ENCODE results near the gene ATP1A2. TPM values are rescaled to one million over a fixed set of nuclear protein-coding genes. Genes with fewer than 3 reads are reported as not detected.
A peak's percentile ranks its signal among the peaks of the same experiment; 100 is the strongest.

The ATP1A2 gene
- total and polyA plus RNA-seq, 10 of the 15 experiments (the other 5 are each of a cell fraction or from before 2014, with no cell fraction given), result 0.15 TPM; not detected in 9

DNA sequence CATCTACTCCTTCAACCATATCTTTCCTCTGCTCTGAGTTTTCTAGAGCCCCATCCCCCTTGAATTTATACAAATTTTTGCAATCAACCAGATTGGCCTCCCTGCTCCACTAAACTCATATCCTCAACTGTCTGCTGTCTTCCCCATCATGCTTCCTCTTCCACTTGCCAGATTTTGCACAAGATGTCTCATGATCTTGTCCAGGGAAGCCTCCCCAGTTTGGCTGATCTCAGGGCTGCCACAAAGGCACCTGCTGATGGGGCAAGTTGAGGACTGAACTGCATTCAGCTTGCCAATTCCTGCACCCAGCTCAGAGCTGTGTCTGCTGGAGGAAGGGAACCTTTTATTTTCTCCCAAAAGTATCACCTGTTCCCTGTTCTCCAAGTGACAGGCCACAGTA, 38.1 kb upstream of the ATP1A2 start:
- CTCF ChIA-PET, result interaction anchor here (0.6 to 49.8 kb wide), 18 partner anchors 7 to 319 kb away, joined by 3 to 1035 read pairs (median 6); partner anchors contain the start of genes IGSF8, KCNJ10, KCNJ9 and PIGM
- Histone ChIP-seq H3K27me3 (replicated peaks in 1 of 2; ENCODE audit: control insufficient read depth in 2 of 2, insufficient read depth in 2 of 2, low read length in 1 of 2) (peaks cover 0 to 2% of the 10 kb centered on the region in 2 experiments; a peak in 2 of 4 replicates), H3K9ac (ENCODE audit: control insufficient read depth, insufficient read depth, low read length) (no peak overlapping the region), H4K20me1 (ENCODE audit: control insufficient read depth, insufficient read depth) (no peaks in the 10 kb centered on the region), H3K4me1 (ENCODE audit: control insufficient read depth, insufficient read depth, low read length) (no peaks in the 10 kb centered on the region; the same call in 1 of the 2 replicates), H2AFZ (ENCODE audit: control insufficient read depth, low read depth, low read length) (no peak overlapping the region), H3K9me3 (replicated peaks; ENCODE audit: control insufficient read depth, insufficient read depth, low read length) (no peaks in the 10 kb centered on the region), H3K79me2 (ENCODE audit: control insufficient read depth, insufficient read depth, low read length) (no peaks in the 10 kb centered on the region), H3K36me3 (ENCODE audit: control insufficient read depth in 2 of 2, insufficient read depth in 2 of 2, low read length in 1 of 2) (no peaks in the 10 kb centered on the region), H3K27ac (ENCODE audit: control insufficient read depth, insufficient read depth) (no peak overlapping the region), H3K4me3 (no peak overlapping the region), H3K4me2 (ENCODE audit: control insufficient read depth, insufficient read depth) (no peak overlapping the region)
- SMC1A ChIA-PET (ENCODE audit: uncharacterized antibody, unreplicated experiment), result interaction anchor here (1.0 to 8.9 kb wide), 9 partner anchors 8 to 139 kb away, joined by 3 to 89 read pairs (median 5); no protein-coding TSS in a partner anchor
- DNase-seq (ENCODE audit: low read depth, low spot score) (no peak), ATAC-seq (no peak), FAIRE-seq (no peak)
- POLR2A ChIA-PET, result interaction anchor here (0.6 to 1.2 kb wide), 2 partner anchors 31 to 43 kb away, joined by 3 to 7 read pairs; no protein-coding TSS in a partner anchor
- TF ChIP-seq SMAD1 (IDR thresholded peaks at IDR 0.05; ENCODE audit: low read depth, partially characterized antibody), result no peak
- TF ChIP-seq EED (IDR thresholded peaks at IDR 0.05; ENCODE audit: low read depth), result no peak
- TF ChIP-seq ZNF207 (IDR thresholded peaks at IDR 0.05; ENCODE audit: borderline replicate concordance), result no peak
- TF ChIP-seq NR2C1 (IDR thresholded peaks at IDR 0.05), result no peak
- RAD21 ChIA-PET (ENCODE audit: unreplicated experiment), result interaction anchor here (0.6 to 4.9 kb wide), 8 partner anchors 10 to 299 kb away, joined by 3 to 50 read pairs (median 4); partner anchors contain the start of gene PIGM
- in situ Hi-C loops (cut with MboI), result no loop called here
- intact Hi-C loops (cut with micrococcal nuclease; ENCODE audit: unreplicated experiment), result no loop called here
- no TSS peak for BruUV-seq (replicated peaks)

DNA sequence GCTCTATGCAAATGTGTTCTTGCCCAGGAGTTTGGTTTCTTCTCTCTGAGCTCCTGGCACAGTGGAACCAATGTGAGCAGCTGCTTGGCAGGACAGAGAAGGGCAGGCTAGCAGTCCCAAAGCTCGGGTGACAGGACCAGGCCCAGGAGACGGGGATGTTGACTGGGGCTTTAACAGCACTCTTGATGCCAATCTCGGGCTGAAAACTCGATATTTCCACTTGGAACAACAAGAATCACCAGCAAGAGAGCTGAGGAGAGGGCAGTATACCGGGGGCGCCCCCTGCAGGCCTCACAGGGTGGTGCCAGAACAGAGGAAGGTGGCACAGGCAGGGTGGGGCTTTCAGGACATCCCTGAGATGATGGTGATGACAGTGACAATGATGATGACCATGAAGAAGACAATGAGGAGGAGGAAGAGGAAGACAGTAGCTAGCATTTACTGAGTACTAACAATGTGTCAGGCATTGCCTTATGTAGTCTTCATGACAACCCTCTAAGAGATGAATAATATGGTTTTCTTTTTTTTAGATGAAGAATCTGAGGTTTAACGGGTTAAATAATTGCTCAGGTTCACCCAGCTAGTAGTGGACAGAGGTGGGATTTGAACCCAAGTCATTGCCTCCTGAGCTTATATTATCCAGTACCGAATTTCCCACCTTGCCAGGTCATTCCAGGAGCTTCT, 36.9 kb upstream of the ATP1A2 start:
- no peak for FAIRE-seq
- Histone ChIP-seq H2AFZ (ENCODE audit: control insufficient read depth, low read depth, low read length) (no peak overlapping the region), H3K27ac (ENCODE audit: control insufficient read depth, insufficient read depth) (no peak overlapping the region), H4K20me1 (ENCODE audit: control insufficient read depth, insufficient read depth) (no peaks in the 10 kb centered on the region), H3K79me2 (ENCODE audit: control insufficient read depth, insufficient read depth, low read length) (no peaks in the 10 kb centered on the region), H3K27me3 (replicated peaks in 1 of 2; ENCODE audit: control insufficient read depth in 2 of 2, insufficient read depth in 2 of 2, low read length in 1 of 2) (peaks cover 0 to 2% of the 10 kb centered on the region in 2 experiments; a peak in 3 of 4 replicates), H3K4me2 (ENCODE audit: control insufficient read depth, insufficient read depth) (no peak overlapping the region), H3K9me3 (replicated peaks; ENCODE audit: control insufficient read depth, insufficient read depth, low read length) (no peaks in the 10 kb centered on the region), H3K4me1 (ENCODE audit: control insufficient read depth, insufficient read depth, low read length) (no peaks in the 10 kb centered on the region; the same call in 1 of the 2 replicates), H3K9ac (ENCODE audit: control insufficient read depth, insufficient read depth, low read length) (no peak overlapping the region), H3K4me3 (no peak overlapping the region), H3K36me3 (ENCODE audit: control insufficient read depth in 2 of 2, insufficient read depth in 2 of 2, low read length in 1 of 2) (no peaks in the 10 kb centered on the region)
- intact Hi-C loops (cut with micrococcal nuclease; ENCODE audit: unreplicated experiment), result no loop called here
- in situ Hi-C loops (cut with MboI), result no loop called here
- RAD21 ChIA-PET (ENCODE audit: unreplicated experiment), result interaction anchor here (0.7 to 4.9 kb wide), 15 partner anchors 8 to 946 kb away, joined by 3 to 50 read pairs (median 3); partner anchors contain the start of genes KCNJ10 and PIGM
- TF ChIP-seq ATF7 (IDR thresholded peaks at IDR 0.05; ENCODE audit: low read depth), result no peak
- peak; percentile 63; the same call in 1 of the 2 replicates for TF ChIP-seq SMC3 (IDR thresholded peaks at IDR 0.05; ENCODE audit: borderline replicate concordance, low read length)
- TF ChIP-seq RAD21 (IDR thresholded peaks at IDR 0.05; ENCODE audit: insufficient read depth, low read depth, low read length), result peak; percentile 78
- no peak for TF ChIP-seq CHD2 (IDR thresholded peaks at IDR 0.05; ENCODE audit: borderline replicate concordance, low read depth, low read length)
- TF ChIP-seq, protein P1, sequence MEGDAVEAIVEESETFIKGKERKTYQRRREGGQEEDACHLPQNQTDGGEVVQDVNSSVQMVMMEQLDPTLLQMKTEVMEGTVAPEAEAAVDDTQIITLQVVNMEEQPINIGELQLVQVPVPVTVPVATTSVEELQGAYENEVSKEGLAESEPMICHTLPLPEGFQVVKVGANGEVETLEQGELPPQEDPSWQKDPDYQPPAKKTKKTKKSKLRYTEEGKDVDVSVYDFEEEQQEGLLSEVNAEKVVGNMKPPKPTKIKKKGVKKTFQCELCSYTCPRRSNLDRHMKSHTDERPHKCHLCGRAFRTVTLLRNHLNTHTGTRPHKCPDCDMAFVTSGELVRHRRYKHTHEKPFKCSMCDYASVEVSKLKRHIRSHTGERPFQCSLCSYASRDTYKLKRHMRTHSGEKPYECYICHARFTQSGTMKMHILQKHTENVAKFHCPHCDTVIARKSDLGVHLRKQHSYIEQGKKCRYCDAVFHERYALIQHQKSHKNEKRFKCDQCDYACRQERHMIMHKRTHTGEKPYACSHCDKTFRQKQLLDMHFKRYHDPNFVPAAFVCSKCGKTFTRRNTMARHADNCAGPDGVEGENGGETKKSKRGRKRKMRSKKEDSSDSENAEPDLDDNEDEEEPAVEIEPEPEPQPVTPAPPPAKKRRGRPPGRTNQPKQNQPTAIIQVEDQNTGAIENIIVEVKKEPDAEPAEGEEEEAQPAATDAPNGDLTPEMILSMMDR (IDR thresholded peaks at IDR 0.05 in 2 of 3, conservative IDR thresholded peaks at IDR 0.05 in 1 of 3; ENCODE audit: control insufficient read depth in 2 of 3, extremely low read depth in 1 of 3, insufficient read depth in 1 of 3, low read depth in 3 of 3, low read length in 3 of 3), result peak; percentile 78 to 97 (median 92)
- no peak for TF ChIP-seq MEF2A (IDR thresholded peaks at IDR 0.05; ENCODE audit: insufficient read depth, low read depth, low read length)
- TF ChIP-seq BCL11A (IDR thresholded peaks at IDR 0.05; ENCODE audit: low read depth, low read length), result no peak
- peak; percentile 96 for ATAC-seq
- BruUV-seq (replicated peaks), result no TSS peak
- DNase-seq (ENCODE audit: low read depth, low spot score), result no peak
- WGBS (ENCODE audit: insufficient coverage, insufficient replicate concordance, low lambda C conversion rate, missing lambda C conversion rate), result 8% methylated on average over 8 of the region's 8 CpGs
- POLR2A ChIA-PET, result interaction anchor here (0.5 to 1.3 kb wide), 3 partner anchors 32 to 163 kb away, joined by 3 to 7 read pairs (median 5); no protein-coding TSS in a partner anchor
- SMC1A ChIA-PET (ENCODE audit: uncharacterized antibody, unreplicated experiment), result interaction anchor here (0.9 to 8.9 kb wide), 16 partner anchors 10 to 140 kb away, joined by 3 to 89 read pairs (median 4); no protein-coding TSS in a partner anchor
- CTCF ChIA-PET, result interaction anchor here (0.7 to 49.8 kb wide), 31 partner anchors 6 to 317 kb away, joined by 3 to 1035 read pairs (median 5); partner anchors contain the start of genes IGSF8, KCNJ10, KCNJ9 and PIGM
